B cell (primary cell): ENCODE data around the gene PPM1M.

Experiments used
- CTCF ChIP-seq: fragments of 200-600 bp; IDR thresholded peaks from one replicate; pipeline ENCODE4 v1.8.0; 2022; ENCODE audit warnings: antibody characterized with exemption, mild to moderate bottlenecking
- EZH2 ChIP-seq: IDR thresholded peaks from 2 replicates; pipeline ENCODE4 v1.6.1; 2012; ENCODE audit warnings: borderline replicate concordance, low read depth, mild to moderate bottlenecking, moderate library complexity, low read length; ENCODE audit not compliant: insufficient read depth, poor library complexity, severe bottlenecking

- TF ChIP-seq EZH2 (no peak), CTCF (no peak)
Observed at GRCh38 chr3:52223449-52224408, 21.8 kb upstream of the PPM1M start.
